NCI-H2227 treated with DMSO at 0.1 percent for 48 hours (cell line): ENCODE measurements around the gene PRKCI.
"Not testable (repeated sequence)": the region's sequence is repeated elsewhere in the genome, so short reads cannot be mapped to it uniquely, and the experiment has no call there.

Experiments
- DNase-seq: peaks from one replicate; lab custom pipeline; 2025; lab: John Stamatoyannopoulos, UW

Gene PRKCI

DNA sequence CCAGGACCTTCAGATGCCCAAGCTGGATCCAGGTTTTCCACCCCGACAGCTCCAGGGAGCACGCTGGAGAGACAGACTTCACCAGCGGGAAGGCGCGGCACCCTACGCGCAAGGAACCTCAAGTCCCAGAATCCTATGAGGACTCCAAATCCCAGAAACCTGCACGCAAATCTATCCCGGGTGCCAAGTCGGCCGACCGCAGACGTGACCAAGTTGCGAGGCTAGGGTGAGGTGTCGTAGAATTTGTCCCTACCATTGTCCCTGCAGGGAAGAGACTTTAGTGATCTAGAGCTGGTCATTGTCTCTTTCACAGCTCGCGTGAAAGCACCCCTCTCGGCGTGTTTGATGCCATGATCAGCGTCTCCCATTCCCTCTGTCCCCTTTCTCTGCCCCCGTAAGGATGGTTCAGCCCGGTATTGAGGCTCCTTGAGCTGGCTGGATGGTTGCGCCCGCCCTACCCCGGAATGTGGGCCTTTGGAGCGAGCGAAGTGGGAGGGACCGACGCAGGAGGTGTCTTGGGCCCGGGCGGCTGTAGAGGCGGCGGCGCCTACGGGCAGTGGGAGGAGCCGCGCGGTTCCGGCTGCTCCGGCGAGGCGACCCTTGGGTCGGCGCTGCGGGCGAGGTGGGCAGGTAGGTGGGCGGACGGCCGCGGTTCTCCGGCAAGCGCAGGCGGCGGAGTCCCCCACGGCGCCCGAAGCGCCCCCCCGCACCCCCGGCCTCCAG, at the start of gene PRKCI:
PRKCI (plus strand) TSS at position 501 of the 723 bp plus-strand sequence. CDS start 246 bp downstream, outside the sequence.
- peak; percentile 98 for DNase-seq

- DNase-seq, result no peak
These were observed 43.6 kb upstream of the PRKCI start for GRCh38 chr3:170178651-170179050.

GRCh38 chr3:170179432-170179831, 42.8 kb upstream of the PRKCI start:
- no peak for DNase-seq

DNA sequence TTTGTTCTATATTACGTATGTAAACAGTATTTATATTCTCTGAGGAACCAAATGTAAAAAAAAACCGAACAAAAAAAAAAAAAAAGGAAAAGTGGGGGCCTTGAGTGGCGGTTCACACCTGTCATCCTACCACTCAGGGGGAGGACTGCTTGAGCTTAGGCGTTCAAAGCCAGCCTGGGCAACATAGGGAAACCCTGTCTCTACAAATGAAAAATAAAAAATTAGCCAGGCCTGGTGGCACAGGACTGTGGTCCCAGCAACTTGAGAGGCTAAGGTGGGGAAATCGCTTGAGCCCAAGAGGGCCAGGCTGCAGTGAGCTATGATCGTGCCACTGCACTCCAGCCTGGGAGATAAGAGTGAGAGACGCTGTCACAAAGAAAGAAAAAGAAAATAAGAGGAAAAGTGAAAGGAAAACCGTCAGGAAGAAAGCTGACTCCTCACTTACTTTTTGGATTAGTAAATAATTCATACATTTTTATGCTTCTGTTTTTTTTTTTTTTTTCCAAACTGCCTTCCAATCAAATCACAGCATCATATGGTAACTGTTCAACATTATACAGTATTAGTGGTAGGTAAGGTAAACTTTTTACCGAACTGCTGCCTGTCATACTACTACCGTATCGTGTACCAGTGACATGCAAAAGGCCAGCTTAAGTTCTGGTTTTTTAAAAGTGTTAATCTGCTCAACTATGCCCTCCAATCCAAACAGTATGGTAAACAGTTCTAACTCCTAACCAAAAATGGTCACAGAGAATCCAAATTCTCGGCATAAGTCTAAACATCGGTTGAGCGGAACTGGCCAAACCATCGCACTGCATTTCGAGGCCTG, 41.9 kb upstream of the PRKCI start:
- DNase-seq, result no peak

- peak; percentile 95 for DNase-seq
These were observed 41.0 kb upstream of the PRKCI start, which contains the start of gene PHC3 for GRCh38 chr3:170180908-170181885. Gene PHC3 (minus strand): TSS chr3:170181733. CDS start chr3:170181715, 18 bp downstream.

- no peak for DNase-seq
These were observed 32.6 kb upstream of the PRKCI start for GRCh38 chr3:170189398-170190256.

DNA sequence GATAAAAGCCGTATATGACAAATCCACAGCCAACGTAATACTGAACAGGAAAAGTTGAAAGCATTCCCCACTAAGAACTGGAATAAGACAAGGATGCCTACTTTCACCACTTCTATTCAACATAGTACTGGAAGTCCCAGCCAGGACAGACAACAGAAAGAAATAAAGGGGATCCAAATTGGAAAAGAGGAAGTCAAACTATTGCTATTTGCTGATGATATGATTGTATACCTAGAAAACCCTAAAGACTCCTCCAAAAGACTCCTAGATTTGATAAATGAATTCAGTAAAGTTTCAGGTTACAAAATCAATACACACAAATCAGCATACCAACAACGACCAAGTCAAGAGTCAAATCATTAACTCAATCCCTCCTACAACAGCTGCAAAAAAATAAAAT, 26.5 kb upstream of the PRKCI start:
- not testable (repeated sequence) for DNase-seq

DNA sequence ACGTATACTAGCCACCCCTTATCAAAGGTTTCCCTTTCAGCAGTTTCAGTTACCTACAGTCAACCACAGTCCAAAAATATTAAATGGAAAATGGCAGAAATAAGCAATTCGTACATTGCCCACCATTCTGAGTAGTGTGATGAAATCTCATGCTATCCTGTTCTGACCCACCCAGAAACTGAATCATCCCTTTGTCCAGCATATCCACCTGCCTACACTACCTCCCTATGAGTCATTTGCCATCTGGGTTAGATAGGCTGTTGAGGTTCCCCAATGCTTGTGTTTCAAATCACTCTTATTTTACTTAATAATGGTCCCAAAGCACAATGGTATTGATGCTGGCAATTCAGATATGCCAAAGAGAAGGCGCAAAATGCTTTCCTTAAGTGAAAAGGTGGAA, 25.4 kb upstream of the PRKCI start:
- DNase-seq, result no peak

GRCh38 chr3:170200987-170201386, 21.2 kb upstream of the PRKCI start:
- no peak for DNase-seq

DNA sequence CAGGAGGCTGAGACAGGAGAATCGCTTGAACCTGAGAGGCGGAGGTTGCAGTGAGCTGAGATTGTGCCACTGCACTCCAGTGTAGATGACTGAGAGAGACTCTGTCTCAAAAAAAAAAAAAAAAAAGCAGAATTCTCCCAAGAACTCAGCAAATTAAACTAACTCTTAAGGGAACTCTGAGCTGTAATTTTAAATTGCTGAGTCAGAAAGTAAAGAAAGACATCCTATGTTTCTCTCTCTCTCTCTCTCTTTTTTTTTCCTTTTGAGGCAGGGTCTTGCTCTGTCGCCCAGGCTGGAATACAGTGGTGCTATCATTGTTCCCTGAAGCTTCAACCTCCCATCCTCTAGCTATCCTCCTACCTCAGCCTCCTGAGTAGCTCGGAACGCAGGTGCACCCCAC, 20.7 kb upstream of the PRKCI start:
- no peak for DNase-seq

DNA sequence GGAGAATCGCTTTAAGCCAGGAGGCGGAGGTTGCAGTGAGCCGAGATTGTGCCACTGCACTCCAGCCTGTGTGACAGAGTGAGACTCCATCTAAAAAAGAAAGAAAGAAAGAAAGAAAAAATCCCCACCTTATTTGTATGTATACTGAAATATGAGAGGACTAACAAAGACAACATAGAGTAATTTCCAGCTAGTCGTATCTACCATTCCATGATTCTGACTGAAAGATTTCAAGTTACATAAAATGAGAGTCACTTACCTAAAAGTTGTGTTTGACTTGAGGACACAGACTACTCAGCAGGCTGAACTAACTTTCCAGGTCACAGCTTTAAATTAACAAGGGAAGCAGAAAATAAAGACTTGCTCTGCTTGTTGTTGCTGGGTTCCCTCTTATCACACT, 18.8 kb upstream of the PRKCI start:
- DNase-seq, result no peak

DNA sequence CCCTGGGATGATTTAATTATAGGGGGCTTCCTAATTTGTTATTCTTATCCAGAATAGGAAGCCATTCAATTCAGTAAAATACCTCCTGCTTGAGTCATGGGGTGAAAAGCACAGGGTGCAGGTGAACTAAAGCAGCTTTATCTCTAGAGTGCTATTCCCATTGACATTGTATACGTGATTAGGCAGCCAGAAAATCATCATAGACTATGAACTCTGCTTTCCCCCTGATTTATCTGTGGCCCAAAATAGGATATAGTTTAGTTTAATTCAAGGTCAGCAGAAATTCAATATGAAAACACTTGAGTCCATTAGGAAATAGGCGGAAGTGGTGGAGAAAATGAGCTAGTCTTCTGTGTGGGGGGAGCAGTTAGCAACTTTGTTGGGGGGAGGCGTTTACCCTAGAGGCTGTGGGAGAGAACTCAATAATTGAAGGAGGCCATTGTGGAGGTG, 18.2 kb upstream of the PRKCI start:
- peak; percentile 66 for DNase-seq

GRCh38 chr3:170204509-170204908, 17.7 kb upstream of the PRKCI start:
- DNase-seq, result no peak

DNA sequence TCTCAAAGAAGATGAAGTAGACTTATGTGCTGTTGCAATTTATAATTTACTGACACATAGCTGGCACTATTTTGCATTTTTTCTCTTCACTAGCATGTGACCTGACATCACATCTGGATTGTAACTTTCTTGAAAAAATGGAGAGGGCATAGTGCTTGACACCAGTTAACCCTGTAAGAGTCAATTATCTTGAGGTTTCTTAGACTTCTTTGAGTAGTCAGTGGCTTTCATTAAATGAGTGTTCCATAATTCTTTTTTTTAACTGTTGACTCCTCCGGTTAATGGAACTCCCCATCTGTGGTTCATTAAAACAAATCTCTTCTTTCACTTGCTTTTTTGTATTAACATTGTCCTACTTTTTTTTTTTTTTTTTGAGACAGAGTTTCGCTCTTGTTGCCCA, 16.9 kb upstream of the PRKCI start:
- no peak for DNase-seq

DNA sequence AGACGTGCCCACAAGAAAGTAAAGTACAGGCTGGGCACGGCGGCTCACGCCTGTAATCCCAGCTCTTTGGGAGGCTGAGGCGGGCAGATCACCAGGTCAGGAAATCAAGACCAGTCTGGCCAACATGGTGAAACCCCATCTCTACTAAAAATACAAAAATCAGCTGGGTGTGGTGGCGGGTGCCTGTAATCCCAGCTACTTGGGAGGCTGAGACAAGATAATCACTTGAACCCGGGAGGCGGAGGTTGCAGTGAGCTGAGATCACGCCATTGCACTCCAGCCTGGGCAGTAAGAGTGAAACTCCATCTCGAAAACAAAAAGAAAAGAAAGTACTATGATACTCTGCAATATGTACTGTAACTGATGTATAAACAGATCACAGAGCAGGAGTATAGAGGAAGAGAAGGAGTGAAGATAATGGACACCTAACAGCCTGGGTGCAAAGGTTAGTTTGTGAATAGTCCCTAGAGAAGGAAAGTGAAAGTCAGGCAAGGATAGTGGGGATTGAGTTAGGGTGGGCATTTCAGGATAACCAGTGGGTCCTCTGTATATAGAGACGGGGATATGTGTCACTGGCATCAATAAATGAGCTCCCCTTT, 16.0 kb upstream of the PRKCI start:
- DNase-seq, result not testable (repeated sequence)

DNA sequence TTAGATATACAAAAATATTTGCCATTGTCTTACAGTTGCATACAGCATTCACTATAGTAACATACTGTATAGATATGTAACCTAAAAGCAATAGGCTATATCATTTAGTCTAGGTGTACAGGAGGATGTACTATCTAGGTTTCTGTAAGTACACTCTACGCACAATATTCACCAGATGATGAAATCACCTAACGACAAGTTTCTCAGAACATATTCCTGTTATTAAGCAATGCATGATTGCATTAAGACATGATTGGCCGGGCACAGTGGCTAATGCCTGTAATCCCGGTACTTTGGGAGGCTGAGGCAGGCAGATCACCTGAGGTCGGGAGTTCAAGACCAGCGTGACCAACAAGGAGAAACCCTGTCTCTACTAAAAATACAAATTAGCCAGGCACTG, 14.5 kb upstream of the PRKCI start:
- no peak for DNase-seq

DNA sequence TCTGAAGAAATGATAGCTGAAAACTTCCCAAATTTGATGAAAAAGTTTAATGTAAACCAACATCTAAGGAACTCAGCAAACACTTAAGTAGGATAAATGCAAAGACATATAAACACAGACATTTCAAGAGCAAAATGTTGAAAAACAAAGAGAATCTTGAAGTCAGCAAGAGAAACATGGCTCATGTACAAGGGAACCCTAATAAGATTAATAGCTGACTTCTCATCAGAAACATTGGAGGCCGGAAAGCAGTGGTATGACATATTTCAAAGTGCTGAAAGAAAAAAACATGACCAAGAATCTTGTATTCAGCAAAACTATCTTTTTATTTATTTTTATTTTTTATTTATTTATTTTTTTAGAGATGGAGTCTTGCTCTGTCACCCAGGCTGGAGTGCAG, 10.6 kb upstream of the PRKCI start:
- DNase-seq, result no peak

- no peak for DNase-seq
These were observed 2.4 kb upstream of the PRKCI start for GRCh38 chr3:170219850-170220249.

GRCh38 chr3:170220871-170221270, 1.4 kb upstream of the PRKCI start:
- DNase-seq, result no peak
